HG03354 (cell line): ENCODE data around the gene SHISA4.
"Not testable (repeated sequence)": the region's sequence is repeated elsewhere in the genome, so short reads cannot be mapped to it uniquely, and the experiment has no call there.

ENCODE experiments used
- ATAC-seq: cut with Tn5 transposase; IDR thresholded peaks from one replicate; pipeline ENCODE4 v1.9.1; 2021; ENCODE audit warnings: mild to moderate bottlenecking; ENCODE audit not compliant: unreplicated experiment, poor library complexity, severe bottlenecking

The SHISA4 gene, protein sequence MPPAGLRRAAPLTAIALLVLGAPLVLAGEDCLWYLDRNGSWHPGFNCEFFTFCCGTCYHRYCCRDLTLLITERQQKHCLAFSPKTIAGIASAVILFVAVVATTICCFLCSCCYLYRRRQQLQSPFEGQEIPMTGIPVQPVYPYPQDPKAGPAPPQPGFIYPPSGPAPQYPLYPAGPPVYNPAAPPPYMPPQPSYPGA

DNA sequence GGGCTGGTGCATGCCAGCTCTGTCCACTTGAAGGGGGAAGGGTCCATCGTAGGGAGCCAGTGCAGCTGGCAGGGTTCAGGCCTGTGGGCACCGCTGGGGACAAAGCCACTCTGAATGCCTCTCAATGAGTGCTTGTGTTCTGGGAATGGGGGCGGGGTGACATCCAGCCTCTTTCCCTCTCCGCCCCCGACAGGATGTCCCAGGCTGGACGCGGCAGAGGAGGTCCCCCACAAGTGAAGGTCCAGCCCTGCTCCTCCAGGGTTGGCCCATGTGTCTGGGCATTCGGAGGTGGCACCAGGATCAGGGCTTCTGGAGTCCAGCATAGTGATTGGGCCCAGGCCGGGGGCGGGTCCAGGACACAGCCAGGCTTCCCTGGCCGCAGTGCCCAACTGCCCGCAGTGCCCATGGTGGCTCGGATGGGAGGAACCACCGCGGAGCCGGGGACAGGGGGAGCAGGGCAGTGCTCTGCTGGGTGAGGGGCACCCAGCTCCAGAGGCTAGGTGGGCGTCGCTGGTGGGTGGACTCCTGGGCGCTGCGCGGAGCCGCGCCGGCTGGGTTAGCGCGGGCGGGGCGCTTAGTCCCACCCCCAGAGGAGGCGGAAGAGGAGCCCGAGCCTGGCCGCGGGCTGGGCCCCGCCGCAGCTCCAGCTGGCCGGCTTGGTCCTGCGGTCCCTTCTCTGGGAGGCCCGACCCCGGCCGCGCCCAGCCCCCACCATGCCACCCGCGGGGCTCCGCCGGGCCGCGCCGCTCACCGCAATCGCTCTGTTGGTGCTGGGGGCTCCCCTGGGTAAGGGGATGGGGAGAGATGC, at the start of gene SHISA4:
SHISA4 (plus strand) TSS at position 617 of the 808 bp plus-strand sequence; CDS start at position 714, 97 bp downstream.
- no peak for ATAC-seq

DNA sequence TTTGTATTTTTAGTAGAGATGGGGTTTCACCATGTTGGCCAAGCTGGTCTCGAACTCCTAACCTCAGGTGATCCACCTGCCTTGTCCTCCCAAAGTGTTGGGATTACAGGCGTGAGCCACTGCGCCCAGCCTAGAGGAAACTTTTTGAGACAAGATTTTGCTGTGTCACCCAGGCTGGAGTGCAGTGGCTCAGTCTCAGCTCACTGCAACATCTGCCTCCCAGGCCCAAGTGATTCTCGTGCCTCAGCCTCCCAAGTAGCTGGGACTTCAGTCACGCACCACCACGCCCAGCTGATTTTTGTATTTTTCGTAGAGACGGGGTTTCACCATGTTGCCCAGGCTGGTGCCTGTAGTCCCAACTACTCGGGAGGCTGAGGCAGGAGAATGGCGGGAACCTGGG, 49.6 kb upstream of the SHISA4 start:
- ATAC-seq, result not testable (repeated sequence)

DNA sequence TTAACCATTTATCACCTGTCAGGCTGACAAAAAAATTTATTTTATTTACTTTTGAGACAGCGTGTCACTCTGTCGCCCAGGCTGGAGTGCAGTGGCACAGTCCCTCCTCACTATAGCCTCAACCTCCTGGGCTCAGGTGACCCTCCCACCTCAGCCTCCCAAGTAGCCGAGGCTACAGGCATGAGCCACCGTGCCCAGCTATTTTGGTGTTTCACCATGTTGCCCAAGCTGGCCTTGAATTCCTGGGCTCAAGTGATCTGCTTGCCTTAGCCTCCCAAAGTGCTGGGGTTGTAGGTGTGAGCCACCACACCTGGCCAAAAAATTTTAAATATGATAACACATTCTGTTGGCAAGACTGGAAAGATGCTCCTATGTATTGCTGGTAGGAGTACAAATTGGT, 48.6 kb upstream of the SHISA4 start:
- no peak for ATAC-seq

DNA sequence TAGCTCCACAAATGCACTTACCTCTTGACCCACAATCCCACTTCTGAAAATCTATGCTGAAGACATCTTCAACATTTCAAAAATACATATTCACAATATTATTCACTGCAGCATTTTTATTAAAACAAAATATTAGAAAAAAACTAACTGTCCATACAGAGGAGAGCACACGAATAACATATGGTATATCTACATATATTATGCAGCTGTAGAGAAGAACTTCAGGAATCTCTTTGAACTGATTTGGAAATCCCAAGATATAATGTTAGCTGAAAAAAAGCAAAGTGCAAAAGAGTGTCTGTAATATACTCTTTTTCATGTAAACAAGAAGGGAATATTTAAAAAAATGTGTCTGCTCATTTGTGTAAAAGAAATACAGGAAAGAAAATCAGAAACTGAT, 48.2 kb upstream of the SHISA4 start:
- ATAC-seq, result no peak

DNA sequence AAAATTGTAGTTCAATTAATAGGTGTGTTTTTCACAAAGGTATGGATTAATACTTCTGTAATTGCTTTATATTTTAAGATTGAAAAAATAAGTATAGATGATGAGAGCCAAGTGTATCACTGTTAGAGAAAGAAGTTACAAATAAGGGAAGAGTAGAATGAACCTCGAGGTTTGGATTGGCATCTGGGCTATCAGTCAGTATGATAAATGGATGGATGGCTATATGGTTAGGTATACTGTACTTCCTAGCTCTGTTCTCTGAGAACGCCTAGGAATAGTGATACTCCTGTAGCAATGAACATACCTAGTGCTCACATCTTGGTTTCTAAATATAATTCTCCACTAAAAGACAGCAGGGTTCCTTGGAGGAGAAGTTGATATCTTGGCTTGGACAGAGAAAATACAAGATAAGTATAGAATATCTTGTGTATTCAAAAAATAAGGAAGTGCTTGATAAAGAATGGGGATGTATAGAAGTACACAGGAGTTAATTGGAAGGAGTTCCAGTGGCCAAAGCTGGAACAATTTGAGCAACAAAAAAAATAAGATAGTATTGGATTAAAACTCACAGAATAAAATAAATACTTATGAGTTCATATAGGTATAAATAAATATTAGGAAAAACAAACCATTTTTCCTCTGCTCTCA, 47.3 kb upstream of the SHISA4 start:
- ATAC-seq, result no peak

DNA sequence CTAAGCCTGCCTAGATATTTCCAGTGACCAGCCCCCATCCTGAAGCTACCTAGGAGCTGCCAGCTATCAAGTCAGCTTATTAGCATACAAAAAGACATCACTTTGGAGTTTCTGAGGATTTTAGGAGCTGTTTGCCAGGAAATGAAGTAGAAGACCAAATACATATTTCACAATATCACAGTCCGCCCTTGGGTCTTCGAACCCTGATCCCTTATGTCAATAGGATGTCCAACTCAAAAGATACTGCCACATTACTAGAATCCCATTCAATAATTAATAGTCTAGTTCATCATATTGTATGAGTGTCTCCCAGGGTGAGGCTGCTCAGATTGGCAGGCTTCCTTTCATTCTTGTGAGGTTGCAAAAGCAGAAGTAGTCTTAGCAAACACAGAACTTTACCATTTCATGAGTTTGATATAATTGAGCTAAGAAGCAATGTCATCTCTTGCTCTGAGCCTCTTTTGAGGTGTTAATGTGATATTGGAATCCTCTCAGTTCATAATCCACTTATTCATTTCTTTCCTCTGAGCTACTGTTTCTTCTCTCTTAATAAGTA, 46.1 kb upstream of the SHISA4 start:
- ATAC-seq, result no peak

DNA sequence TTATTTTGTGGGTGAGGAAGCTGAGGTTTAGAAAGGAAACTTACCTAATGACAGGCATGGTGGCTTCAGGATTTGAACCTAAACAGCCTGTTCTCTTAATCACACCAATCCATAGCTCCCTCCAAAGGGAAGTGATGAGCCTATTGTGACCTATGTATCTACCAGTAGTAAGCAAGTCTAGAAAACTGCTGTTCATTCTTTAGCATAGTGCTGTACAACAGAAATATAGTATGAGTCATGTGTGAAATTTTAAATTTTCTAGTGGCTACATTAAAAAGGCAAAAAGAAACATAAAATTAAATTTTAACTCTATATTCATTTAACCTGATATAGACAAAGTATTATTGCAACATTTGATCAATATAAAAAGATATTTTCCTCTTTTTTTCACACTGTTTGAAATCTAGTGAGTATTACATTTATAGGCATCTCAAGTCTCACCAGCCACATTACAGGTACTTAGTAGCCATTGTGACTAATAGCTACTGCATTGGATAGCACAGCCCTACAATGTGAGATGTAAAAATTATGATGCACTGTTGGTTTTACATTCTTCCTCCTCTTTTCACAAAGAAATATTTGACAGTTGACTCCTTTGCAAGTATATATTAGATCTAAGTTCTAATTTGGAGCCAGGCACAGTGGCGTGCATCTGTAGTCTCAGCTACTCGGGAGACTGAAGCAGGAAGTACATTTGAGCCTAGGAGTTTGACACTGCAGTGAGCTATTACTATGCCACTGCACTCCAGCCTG, 43.2 kb upstream of the SHISA4 start:
- no peak for ATAC-seq

DNA sequence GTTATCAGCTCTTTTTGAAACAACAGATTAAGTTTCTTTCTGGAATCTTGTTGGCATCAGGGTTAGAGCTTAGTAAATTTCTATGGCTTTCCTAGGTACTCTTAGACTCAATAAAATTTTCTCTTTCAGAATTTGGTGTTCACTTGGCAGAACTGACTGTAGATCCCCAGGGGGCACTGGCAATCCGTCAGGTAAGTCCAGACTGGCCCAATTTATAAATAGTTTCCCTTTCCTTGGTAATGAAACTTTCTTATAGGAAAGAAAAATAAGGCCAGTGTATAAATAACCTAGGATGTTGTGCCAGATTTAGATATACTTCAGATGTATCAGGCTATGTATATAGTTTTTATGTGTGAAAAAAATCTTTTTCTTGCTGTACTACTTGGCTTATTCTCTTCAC, 41.5 kb upstream of the SHISA4 start:
- no peak for ATAC-seq

DNA sequence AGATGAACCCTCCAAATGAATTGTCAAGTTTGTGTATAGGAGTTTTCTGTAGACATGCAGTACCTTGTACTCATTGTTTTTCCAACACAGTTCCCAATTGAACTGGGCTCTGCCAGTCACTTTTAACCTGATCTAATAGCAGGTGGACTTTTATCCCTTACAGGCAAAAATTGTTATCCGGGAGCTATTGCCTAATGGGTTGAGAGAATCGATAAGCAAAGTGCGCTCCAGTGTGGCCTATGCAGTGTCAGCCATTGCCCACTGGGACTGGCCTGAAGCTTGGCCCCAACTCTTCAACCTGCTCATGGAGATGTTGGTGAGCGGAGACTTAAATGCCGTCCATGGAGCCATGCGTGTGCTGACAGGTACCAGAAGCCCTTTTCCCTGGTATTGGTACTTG, 40.5 kb upstream of the SHISA4 start:
- no peak for ATAC-seq

DNA sequence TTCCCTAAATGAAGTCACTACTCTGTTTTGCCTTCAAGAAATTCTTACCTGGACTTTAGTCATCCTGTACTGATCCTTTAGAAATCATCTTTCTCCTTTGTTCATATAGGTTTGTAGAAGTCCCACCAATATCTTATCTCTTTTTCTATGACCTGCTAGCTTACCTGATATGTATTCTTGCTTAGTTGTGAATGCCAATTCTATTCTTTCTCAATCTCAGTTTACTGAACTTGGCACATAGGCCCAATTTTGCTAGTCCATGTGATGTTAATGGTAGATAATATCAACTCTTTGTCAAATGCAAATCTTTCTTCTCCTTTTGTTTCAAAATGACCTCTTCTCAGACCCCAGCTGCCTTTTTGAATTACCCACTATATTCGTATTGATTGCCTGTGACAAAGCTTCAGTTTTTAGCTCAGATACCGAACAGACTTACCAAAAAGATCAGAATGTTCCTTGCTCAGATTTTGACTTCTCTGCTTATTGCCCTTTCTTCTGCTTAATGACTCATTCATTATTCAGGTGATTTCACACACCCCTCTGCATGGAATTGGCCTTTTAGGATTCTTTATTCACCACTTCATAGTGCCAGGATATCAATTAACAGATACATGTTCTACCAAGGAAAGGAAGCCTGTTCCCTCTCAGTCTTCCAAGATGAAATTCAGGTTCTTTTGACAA, 39.2 kb upstream of the SHISA4 start:
- ATAC-seq, result no peak

DNA sequence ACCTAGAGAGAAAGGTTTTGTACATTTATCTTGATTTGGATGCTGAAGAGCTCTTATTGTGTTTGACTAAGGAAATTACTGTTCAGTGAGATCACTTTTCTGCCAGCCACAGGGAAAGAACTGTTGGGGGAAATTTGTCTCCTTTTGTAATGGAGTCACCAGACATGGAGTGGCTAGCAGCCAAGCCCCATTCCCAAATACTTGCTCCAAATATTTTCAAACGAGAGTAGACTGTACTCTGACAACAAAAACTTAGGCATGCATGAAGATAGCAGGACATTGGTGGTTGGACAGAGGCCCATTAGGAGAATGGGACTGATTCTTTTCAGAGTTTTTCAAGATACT, 38.7 kb upstream of the SHISA4 start:
- no peak for ATAC-seq

DNA sequence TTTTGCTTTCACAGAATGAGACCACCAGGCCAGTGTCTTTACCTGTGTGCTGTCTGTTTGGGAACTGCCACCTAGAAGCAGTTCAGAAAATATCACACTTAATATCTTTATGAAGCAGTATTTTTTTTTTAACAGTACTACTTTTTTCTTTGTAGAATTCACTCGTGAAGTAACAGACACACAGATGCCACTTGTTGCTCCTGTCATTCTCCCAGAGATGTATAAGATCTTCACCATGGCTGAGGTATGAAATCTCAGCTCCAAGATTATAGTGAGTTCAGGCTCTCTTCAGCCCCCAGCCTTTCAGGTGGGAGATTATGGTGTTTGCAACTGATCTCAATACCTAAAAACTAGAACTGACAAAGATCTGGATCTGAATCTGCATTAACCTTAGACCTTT, 36.7 kb upstream of the SHISA4 start:
- ATAC-seq, result no peak

DNA sequence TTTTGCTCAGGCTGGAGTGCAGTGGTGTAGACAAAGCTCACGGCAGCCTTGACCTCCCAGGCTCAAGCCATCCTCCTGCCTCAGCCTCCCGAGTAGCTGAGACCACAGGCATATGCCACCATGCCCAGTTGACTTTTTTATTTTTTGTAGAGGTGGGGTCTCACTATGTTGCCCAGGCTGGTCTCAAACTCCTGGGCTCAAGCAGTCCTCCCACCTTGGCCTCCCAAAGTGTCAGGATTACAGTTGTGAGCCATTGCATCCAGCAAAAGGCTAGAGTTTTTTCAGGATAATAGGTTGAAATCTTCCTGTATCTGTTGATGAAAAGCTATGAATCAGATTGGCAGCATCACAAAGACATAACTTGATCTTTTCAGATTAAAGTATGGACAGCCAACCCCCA, 32.0 kb upstream of the SHISA4 start:
- ATAC-seq, result not testable (repeated sequence)

DNA sequence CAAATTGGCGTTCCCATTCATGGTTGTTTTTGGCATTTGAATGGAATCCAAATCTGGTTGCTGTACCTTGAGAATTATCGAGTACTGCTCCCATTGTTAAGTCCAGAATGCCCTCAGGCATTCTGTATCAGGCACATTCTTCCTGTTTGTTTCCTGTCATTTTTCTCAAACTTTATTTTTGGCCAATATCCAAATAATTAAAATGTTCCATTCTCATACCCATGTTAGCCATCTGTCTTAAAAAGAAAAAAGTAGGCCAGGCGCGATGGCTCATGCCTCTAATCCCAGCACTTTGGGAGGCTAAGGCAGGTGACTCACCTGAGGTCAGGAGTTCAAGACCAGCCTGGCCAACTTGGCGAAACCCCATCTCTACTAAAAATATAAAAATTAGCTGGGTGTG, 29.3 kb upstream of the SHISA4 start:
- ATAC-seq, result no peak

DNA sequence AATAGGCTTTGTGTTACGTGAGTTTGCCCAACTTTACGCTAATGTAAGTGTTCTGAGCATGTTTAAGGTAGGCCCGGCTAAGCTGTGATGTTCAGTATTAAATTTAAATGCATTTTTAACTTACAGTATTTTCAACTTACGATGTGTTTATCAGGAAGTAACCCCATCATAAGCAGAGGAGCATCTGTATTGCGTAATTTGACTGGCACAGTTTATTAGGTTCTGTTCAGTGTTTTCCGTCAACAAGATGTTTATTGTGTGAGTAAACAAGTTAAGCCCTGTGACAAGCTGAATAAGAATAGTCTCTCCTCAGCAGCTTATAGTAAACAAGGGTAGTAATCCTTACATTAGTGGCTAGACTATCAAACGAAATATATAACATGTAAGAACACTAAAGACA, 27.2 kb upstream of the SHISA4 start:
- no peak for ATAC-seq

DNA sequence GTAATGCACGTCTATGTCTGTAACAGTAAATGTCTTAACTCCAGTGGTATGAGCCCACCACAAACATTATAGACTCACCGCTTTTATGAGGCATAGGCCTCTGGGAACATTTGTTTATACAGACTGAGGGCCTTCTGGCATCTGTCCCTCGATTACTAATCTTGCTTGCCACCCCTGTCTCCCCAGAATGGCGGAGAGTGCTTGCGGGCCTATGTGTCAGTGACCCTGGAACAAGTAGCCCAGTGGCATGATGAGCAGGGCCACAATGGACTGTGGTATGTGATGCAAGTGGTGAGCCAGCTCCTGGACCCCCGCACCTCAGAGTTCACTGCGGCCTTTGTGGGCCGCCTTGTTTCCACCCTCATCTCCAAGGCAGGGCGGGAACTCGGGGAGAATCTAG, 18.3 kb upstream of the SHISA4 start:
- ATAC-seq, result no peak

DNA sequence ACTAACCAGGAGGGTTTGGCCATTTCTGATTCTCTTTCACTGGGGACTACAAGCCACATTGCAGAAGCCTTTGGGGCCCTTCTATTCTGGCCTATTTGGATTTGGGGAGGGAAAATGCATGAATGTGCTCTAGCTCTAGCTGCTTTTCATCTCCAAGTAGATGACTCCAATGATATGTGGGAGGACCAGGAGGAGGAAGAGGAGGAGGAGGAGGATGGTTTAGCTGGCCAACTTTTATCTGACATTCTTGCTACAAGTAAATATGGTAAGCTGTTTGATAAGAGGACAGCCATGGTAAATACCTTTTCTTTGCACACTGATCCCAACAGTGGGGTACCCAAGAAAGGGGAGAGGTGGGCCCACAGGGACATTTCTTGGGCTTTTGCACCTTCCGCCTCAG, 14.0 kb upstream of the SHISA4 start:
- no peak for ATAC-seq

DNA sequence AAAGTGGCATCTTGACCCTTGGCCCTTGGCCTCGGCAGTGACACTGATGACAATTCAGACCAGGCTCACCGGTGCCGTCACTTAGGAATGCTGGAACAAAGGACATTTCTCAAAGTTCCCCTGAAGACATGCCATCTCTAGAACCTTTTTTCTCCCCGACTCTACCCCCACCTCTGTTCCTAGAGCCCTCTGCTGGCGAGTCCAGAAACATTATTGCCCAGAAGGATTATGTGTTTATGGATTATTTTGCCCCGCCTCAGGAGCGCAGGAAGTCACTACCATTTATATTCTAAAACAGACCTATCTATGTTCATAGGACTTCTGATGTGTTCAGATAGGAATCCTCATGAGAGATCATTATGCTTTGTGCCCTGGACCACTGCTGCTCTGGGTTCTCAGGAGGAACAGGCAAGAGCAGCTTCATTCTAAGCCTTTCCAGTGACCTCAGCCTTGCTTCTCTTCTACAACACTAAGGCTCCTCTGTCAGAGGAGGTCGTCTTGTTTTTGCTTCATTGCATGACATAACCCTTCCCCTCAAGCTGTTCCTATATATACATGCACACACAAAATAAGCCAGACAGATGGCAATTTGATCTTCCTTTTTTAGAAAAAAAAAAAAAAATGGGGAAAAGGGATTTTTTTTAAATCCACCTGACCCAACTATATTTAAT, 12.4 kb upstream of the SHISA4 start:
- ATAC-seq, result no peak

DNA sequence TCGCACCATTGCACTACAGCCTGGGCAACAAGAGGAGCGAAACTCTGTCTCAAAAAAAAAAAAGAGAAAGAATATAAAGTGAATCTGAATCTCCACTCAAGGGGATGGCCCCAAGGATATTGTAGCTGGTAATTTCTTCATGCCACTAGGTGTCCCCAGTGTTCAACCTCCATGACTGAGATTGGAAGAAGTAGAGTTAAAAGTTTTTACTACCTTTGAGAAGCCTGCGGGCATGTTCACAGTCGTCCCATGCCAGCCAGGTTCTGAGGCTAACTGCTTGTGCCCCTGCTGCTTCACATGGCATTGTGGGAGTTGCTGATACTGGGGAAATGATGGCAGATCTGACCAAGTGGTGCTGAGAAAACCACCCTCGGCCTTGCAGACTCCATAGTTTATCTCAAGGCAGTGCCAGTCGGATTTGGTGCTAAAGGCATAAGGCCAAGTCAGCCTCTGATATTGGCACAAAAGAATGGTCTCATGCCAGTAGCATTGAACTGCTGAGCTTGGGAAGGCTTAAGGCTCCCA, 10.8 kb upstream of the SHISA4 start:
- ATAC-seq, result no peak
